DND-41 (cell line): ENCODE results near the gene DIAPH3.

Source experiments
- ATAC-seq: fragments of 200-7000 bp; cut with Tn5 transposase; 3 replicates; pipeline ENCODE4 v1.9.1; 2021; ENCODE audit warnings: low read depth; ENCODE audit not compliant: insufficient read depth
- DNase-seq: peaks from one replicate; pipeline ENCODE4 v3.0.0-alpha.2; 2020
- H2AFZ ChIP-seq: 2 replicates; pipeline ENCODE4 v1.6.0; 2012; ENCODE audit warnings: low read depth, low read length
- H3K27ac ChIP-seq: 2 replicates; pipeline ENCODE4 v1.5.1; 2012; ENCODE audit warnings: low read length, inconsistent platforms
- H3K27me3 ChIP-seq: fragments of 200-600 bp; sonication (generic); 2 replicates; pipeline ENCODE4 v1.6.0; 2012; ENCODE audit warnings: low read length, mild to moderate bottlenecking, inconsistent platforms; ENCODE audit not compliant: insufficient read depth, poor library complexity
- H3K36me3 ChIP-seq: 2 replicates; pipeline ENCODE4 v1.5.1; 2012; ENCODE audit warnings: low read length, inconsistent platforms; ENCODE audit not compliant: insufficient read depth
- H3K4me1 ChIP-seq: 2 replicates; pipeline ENCODE4 v1.5.1; 2012; ENCODE audit warnings: mild to moderate bottlenecking, low read length; ENCODE audit not compliant: insufficient read depth
- H3K4me2 ChIP-seq: 2 replicates; pipeline ENCODE4 v1.6.0; 2012; ENCODE audit warnings: mild to moderate bottlenecking, moderate library complexity, low read length, inconsistent platforms; ENCODE audit not compliant: insufficient read depth
- H3K4me3 ChIP-seq, 2 experiments: fragments of 200-600 bp in 1 of 2; shearing (Covaris generic) in 1 of 2; 2 replicates each; pipeline ENCODE4 v1.5.1; 2012 to 2016; ENCODE audit warnings: inconsistent platforms in 2 of 2, low read length in 2 of 2, mild to moderate bottlenecking in 2 of 2, low read depth in 1 of 2, moderate library complexity in 1 of 2
- H3K79me2 ChIP-seq: 2 replicates; pipeline ENCODE4 v1.6.0; 2012; ENCODE audit warnings: low read length, inconsistent platforms; ENCODE audit not compliant: insufficient read depth
- H3K9ac ChIP-seq: 2 replicates; pipeline ENCODE4 v1.6.0; 2012; ENCODE audit warnings: low read depth, mild to moderate bottlenecking, inconsistent platforms, low read length, moderate library complexity
- H3K9me3 ChIP-seq: 2 replicates; pipeline ENCODE4 v1.5.1; 2012; ENCODE audit warnings: low read length, moderate library complexity, mild to moderate bottlenecking, inconsistent platforms; ENCODE audit not compliant: insufficient read depth, severe bottlenecking
- H4K20me1 ChIP-seq: 2 replicates; pipeline ENCODE4 v1.6.0; 2012; ENCODE audit warnings: low read length; ENCODE audit not compliant: insufficient read depth
- CTCF ChIP-seq: IDR thresholded peaks from 2 replicates; pipeline ENCODE4 v1.5.1; 2012; ENCODE audit warnings: borderline replicate concordance, low read length, moderate library complexity, mild to moderate bottlenecking; ENCODE audit not compliant: poor library complexity, severe bottlenecking; ENCODE audit errors: extremely low read depth
- EZH2 ChIP-seq: IDR thresholded peaks from 3 replicates; pipeline ENCODE4 v1.6.1; 2012; ENCODE audit warnings: borderline replicate concordance, low read depth, mild to moderate bottlenecking, moderate library complexity, low read length, inconsistent platforms; ENCODE audit not compliant: severe bottlenecking

Gene DIAPH3

DNA sequence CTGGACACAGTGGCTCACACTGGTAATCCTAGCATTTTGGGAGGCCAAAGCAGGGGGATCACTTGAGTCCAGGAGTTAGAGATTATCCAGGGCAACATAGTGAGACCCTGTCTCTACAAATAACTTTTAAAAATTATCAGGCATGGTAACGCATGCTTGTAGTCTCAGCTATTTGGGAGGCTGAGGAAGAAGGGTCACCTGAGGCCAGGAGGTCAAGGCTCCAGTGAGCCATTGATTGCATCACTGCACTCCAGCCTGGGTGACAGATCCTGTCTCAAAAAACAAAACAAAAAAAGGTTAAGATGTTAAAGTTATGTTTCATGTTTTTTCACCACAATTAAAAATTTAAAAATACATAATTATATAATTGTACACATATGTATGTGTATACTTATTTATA lies 19.2 kb upstream of the DIAPH3 start:
- H2AFZ ChIP-seq, result no peak overlapping the region
- no peaks in the 10 kb centered on the region for H3K9me3 ChIP-seq
- H4K20me1 ChIP-seq, result no peaks in the 10 kb centered on the region
- H3K9ac ChIP-seq, result no peak overlapping the region
- ATAC-seq (no peak), DNase-seq (no peak)
- no peak overlapping the region for H3K4me2 ChIP-seq
- no peak overlapping the region for H3K27ac ChIP-seq
- TF ChIP-seq EZH2, result no peak
- no peak for TF ChIP-seq CTCF
- H3K4me3 ChIP-seq, result no peak overlapping the region
- H3K79me2 ChIP-seq, result no peaks in the 10 kb centered on the region
- no peaks in the 10 kb centered on the region for H3K27me3 ChIP-seq
- H3K36me3 ChIP-seq, result no peaks in the 10 kb centered on the region
- H3K4me1 ChIP-seq, result no peaks in the 10 kb centered on the region

- H3K9me3 ChIP-seq, result no peaks in the 10 kb centered on the region
- H3K9ac ChIP-seq, result no peak overlapping the region
- no peak overlapping the region for H3K4me3 ChIP-seq
- no peaks in the 10 kb centered on the region for H3K4me1 ChIP-seq
- H3K79me2 ChIP-seq, result no peaks in the 10 kb centered on the region
- H3K36me3 ChIP-seq, result no peaks in the 10 kb centered on the region
- DNase-seq (no peak), ATAC-seq (no peak)
- no peaks in the 10 kb centered on the region for H3K27me3 ChIP-seq
- no peak overlapping the region for H2AFZ ChIP-seq
- H4K20me1 ChIP-seq, result no peaks in the 10 kb centered on the region
- no peak overlapping the region for H3K4me2 ChIP-seq
- TF ChIP-seq EZH2, result no peak
- no peak for TF ChIP-seq CTCF
- H3K27ac ChIP-seq, result no peak overlapping the region
These were observed 14.6 kb upstream of the DIAPH3 start for GRCh38 chr13:60178327-60178726.

DNA sequence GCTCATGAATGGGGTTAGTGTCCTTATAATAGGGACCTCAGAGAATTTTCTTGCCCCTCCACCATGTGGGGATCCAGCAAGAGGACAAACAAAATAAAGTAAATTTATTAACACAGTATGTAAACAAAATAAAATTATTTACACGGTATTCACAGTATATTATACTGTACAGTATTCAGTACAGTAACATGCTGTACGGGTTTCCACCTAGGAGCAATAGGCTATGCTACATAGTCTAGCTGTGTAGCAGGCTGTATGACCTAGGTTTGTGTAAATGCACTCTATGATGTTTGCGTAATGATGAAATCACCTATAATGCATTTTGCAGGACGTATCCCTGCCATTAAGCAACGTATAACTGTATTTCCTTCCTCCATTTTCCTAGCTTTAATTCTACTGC lies 11.8 kb upstream of the DIAPH3 start:
- Histone ChIP-seq H3K36me3 (no peaks in the 10 kb centered on the region), H3K4me2 (no peak overlapping the region), H3K4me3 (no peak overlapping the region), H3K9me3 (no peaks in the 10 kb centered on the region), H3K79me2 (no peaks in the 10 kb centered on the region), H3K4me1 (no peaks in the 10 kb centered on the region), H3K27me3 (no peaks in the 10 kb centered on the region), H3K27ac (no peak overlapping the region), H3K9ac (no peak overlapping the region), H2AFZ (no peak overlapping the region), H4K20me1 (no peaks in the 10 kb centered on the region)
- ATAC-seq (no peak), DNase-seq (no peak)
- TF ChIP-seq CTCF, result no peak
- no peak for TF ChIP-seq EZH2

DNA sequence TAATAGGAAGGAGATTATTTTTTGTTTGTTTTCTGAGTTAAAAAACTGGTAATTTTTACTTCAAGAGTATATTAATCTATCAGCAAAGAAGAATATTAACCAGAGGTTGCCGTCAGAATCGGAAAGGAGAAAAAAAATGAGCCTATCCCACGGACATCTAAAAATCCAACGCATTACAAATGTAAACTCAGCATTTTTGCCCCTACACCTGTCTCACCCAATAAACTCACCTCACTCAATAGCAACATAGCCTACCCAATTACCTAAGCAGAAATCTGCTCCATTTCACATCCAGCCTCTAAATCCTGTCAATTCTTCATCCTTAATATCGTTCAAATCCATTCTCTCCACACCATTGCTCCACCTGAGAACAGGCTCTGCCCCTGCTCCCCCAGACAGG lies 10.4 kb upstream of the DIAPH3 start:
- Histone ChIP-seq H3K27ac (no peak overlapping the region), H2AFZ (no peak overlapping the region), H3K4me1 (no peaks in the 10 kb centered on the region), H3K27me3 (no peaks in the 10 kb centered on the region), H3K36me3 (no peaks in the 10 kb centered on the region), H3K79me2 (no peaks in the 10 kb centered on the region), H3K4me3 (no peak overlapping the region), H3K9me3 (no peaks in the 10 kb centered on the region), H3K4me2 (no peak overlapping the region), H4K20me1 (no peaks in the 10 kb centered on the region), H3K9ac (no peak overlapping the region)
- DNase-seq (no peak), ATAC-seq (no peak)
- no peak for TF ChIP-seq CTCF
- no peak for TF ChIP-seq EZH2
